ENCODE measurements around the gene PLXDC2. TPM values are rescaled to one million over a fixed set of nuclear protein-coding genes. Genes with fewer than 3 reads are reported as not detected.

PLXDC2 gene
- total and polyA plus RNA-seq, 10 donors: 1.8 to 50.4 (median 29.7) TPM

- DNase-seq: no peak
- H3K27me3 ChIP-seq (replicated peaks in 1 of 7): peaks cover 0 to 43% (median 16%) of the 10 kb centered on the region in 7 donors
- no peak overlapping the region for H3K27ac ChIP-seq
- no peaks in the 10 kb centered on the region for H3K9me3 ChIP-seq
- intact Hi-C loops (cut with DNase I; ENCODE audit: low total_unique reads): loop anchor here (10.0 kb wide), 1 partner anchor 952 kb away; no protein-coding TSS in a partner anchor
- H3K36me3 ChIP-seq: no peaks in the 10 kb centered on the region
- no peak overlapping the region for H3K4me3 ChIP-seq
- H3K4me1 ChIP-seq: peaks cover 0 to 50% (median 21%) of the 10 kb centered on the region in 6 donors
- TF ChIP-seq CTCF (IDR thresholded peaks at IDR 0.05 in 8 of 11, conservative IDR thresholded peaks at IDR 0.05 in 3 of 11): no peak
- TF ChIP-seq POLR2A (IDR thresholded peaks at IDR 0.05): no peak
- TF ChIP-seq POLR2AphosphoS5 (IDR thresholded peaks at IDR 0.05): no peak
- WGBS, 5 donors: 83 to 95% (median 87%) methylated on average over 3 of the region's 3 CpGs
These were observed 3.3 kb upstream of the PLXDC2 start for GRCh38 chr10:19812976-19813375.

- DNase-seq: peak; percentile 80
- peak overlapping the region; percentile 71 to 89 (median 88) for H3K27ac ChIP-seq
- peak overlapping the region; percentile 57 to 79 (median 65) for H3K4me3 ChIP-seq
- H3K4me1 ChIP-seq: peaks cover 0 to 70% (median 21%) of the 10 kb centered on the region in 6 donors
- TF ChIP-seq CTCF (IDR thresholded peaks at IDR 0.05 in 8 of 11, conservative IDR thresholded peaks at IDR 0.05 in 3 of 11) (no peak), POLR2AphosphoS5 (IDR thresholded peaks at IDR 0.05) (peak in 1 of 3 donors; percentile 30), POLR2A (IDR thresholded peaks at IDR 0.05) (no peak)
- no peaks in the 10 kb centered on the region for H3K36me3 ChIP-seq
- H3K9me3 ChIP-seq: no peaks in the 10 kb centered on the region
- intact Hi-C loops (cut with DNase I; ENCODE audit: low total_unique reads): loop anchor here (10.0 kb wide), 1 partner anchor 950 kb away; no protein-coding TSS in a partner anchor
- WGBS, 5 donors: 2 to 4% (median 4%) methylated on average over 26 to 33 of the region's 33 CpGs
- peaks cover 0 to 48% (median 16%) of the 10 kb centered on the region in 7 donors for H3K27me3 ChIP-seq (replicated peaks in 1 of 7)
These were observed 1.0 kb upstream of the PLXDC2 start for GRCh38 chr10:19815036-19815730.

- Histone ChIP-seq H3K9me3 (no peaks in the 10 kb centered on the region), H3K36me3 (no peaks in the 10 kb centered on the region), H3K4me1 (peaks cover 0 to 70% (median 21%) of the 10 kb centered on the region in 6 donors), H3K27ac (peak overlapping the region; percentile 71 to 89 (median 88)), H3K27me3 (replicated peaks in 1 of 7) (peaks cover 0 to 48% (median 16%) of the 10 kb centered on the region in 7 donors), H3K4me3 (peak overlapping the region; percentile 57 to 79 (median 65))
- TF ChIP-seq CTCF (IDR thresholded peaks at IDR 0.05 in 8 of 11, conservative IDR thresholded peaks at IDR 0.05 in 3 of 11) (no peak), POLR2AphosphoS5 (IDR thresholded peaks at IDR 0.05) (peak; percentile 32 to 87 (median 78)), POLR2A (IDR thresholded peaks at IDR 0.05) (peak in 1 of 3 donors; percentile 13)
- WGBS, 5 donors: 1 to 4% (median 2%) methylated on average over 31 to 57 of the region's 57 CpGs
- intact Hi-C loops (cut with DNase I; ENCODE audit: low total_unique reads): loop anchor here (10.0 kb wide), 1 partner anchor 949 kb away; no protein-coding TSS in a partner anchor
- DNase-seq: peak; percentile 87
These were observed 361 bp upstream of the PLXDC2 start for GRCh38 chr10:19815731-19816410.
